ENCODE results near the gene SLC13A1.

The SLC13A1 gene, protein sequence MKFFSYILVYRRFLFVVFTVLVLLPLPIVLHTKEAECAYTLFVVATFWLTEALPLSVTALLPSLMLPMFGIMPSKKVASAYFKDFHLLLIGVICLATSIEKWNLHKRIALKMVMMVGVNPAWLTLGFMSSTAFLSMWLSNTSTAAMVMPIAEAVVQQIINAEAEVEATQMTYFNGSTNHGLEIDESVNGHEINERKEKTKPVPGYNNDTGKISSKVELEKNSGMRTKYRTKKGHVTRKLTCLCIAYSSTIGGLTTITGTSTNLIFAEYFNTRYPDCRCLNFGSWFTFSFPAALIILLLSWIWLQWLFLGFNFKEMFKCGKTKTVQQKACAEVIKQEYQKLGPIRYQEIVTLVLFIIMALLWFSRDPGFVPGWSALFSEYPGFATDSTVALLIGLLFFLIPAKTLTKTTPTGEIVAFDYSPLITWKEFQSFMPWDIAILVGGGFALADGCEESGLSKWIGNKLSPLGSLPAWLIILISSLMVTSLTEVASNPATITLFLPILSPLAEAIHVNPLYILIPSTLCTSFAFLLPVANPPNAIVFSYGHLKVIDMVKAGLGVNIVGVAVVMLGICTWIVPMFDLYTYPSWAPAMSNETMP

DNA sequence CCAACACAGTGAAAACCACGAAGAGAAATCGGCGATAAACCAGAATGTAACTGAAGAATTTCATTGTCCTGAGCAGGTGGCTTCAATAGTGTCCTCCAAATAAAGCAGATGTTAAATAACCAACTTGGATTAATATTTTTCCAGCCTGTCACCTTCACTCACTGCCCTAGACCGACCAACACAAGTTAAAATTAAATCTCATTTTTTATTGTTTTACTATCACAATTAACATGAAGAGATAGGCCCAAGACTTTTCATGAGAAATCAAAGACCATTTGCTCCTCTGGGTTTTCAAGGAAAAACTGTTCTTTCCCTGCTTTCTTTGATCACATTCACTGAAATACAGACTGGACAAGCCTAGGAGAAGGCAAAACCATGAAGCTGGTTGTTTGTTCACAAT, at the start of gene SLC13A1:
TSS of gene SLC13A1 (minus strand) at position 87 of the 400 bp plus-strand sequence. CDS start at position 64, 23 bp downstream.
- Mint-ChIP-seq H3K4me1 (no peaks in the 10 kb centered on the region), H3K36me3 (ENCODE audit: low read depth) (no peaks in the 10 kb centered on the region), H3K27me3 (ENCODE audit: low read depth) (no peaks in the 10 kb centered on the region), H3K4me3 (peak within 1 kb of the TSS in 1 of 3 experiments; percentile 56), H3K27ac (peak within 1 kb of the TSS; percentile 14 to 79 (median 36)), H3K9me3 (no peaks in the 10 kb centered on the region)
- TF ChIP-seq, protein P1, sequence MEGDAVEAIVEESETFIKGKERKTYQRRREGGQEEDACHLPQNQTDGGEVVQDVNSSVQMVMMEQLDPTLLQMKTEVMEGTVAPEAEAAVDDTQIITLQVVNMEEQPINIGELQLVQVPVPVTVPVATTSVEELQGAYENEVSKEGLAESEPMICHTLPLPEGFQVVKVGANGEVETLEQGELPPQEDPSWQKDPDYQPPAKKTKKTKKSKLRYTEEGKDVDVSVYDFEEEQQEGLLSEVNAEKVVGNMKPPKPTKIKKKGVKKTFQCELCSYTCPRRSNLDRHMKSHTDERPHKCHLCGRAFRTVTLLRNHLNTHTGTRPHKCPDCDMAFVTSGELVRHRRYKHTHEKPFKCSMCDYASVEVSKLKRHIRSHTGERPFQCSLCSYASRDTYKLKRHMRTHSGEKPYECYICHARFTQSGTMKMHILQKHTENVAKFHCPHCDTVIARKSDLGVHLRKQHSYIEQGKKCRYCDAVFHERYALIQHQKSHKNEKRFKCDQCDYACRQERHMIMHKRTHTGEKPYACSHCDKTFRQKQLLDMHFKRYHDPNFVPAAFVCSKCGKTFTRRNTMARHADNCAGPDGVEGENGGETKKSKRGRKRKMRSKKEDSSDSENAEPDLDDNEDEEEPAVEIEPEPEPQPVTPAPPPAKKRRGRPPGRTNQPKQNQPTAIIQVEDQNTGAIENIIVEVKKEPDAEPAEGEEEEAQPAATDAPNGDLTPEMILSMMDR (IDR thresholded peaks at IDR 0.05; ENCODE audit: unreplicated experiment in 3 of 3), result no peak

DNA sequence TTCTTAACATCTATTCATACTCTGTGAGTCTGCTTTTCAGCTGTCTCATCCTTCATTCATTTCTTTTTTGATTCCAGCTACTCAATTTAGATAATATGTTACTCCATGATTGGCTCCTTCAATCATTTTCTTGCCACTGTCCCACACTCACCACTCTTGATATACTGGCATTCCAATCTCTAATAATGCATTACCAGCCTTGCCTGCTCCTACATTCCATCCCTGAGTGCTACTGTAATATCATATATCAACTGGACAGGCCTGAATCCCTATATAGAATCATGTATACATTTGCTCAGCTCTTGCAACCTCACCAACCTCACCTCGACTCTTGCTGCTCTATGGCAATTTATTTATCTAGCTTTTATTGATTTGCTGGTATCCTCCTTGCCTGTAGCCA, 45.0 kb upstream of the SLC13A1 start:
- Mint-ChIP-seq H3K9me3 (no peaks in the 10 kb centered on the region), H3K4me3 (no peak overlapping the region), H3K27ac (peak overlapping the region in 1 of 3 experiments; percentile 26), H3K36me3 (ENCODE audit: low read depth) (no peaks in the 10 kb centered on the region), H3K4me1 (peaks cover 6% of the 10 kb centered on the region), H3K27me3 (ENCODE audit: low read depth) (no peaks in the 10 kb centered on the region)
- TF ChIP-seq, protein P1 (IDR thresholded peaks at IDR 0.05; ENCODE audit: unreplicated experiment in 3 of 3), result no peak

DNA sequence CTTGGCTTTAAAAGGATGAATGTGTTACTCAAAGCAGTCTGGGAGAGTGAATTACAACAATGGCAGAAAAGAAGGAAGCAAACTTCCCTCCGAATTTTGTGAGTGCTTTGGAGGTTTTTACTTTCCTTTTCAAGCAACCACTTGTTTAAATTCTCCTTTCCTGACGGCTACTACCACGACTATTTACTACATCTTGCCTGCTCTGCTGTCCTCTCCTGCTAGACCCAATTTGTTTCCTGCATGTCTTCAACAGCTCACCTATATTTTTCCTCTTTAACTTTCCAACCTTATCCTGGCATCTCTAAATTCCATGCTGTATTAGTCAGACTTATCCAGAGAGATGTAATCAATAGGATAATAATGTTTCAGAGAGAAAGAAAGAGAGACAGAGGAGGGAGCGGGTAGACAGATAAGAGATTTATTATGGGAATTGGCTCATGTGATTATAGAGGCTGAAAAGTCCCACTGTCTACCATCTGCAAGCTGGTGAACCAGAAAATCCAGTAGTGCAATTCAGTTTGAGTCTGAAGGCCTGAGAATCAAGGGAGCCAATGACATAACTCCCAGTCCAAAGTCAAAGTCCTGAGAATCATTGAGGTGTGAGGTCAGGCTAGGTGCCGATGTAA, 42.8 kb upstream of the SLC13A1 start:
- H3K36me3 Mint-ChIP-seq (ENCODE audit: low read depth), result no peaks in the 10 kb centered on the region
- H3K4me1 Mint-ChIP-seq, result peaks cover 6% of the 10 kb centered on the region
- TF ChIP-seq, protein P1 (IDR thresholded peaks at IDR 0.05; ENCODE audit: unreplicated experiment in 3 of 3), result no peak

DNA sequence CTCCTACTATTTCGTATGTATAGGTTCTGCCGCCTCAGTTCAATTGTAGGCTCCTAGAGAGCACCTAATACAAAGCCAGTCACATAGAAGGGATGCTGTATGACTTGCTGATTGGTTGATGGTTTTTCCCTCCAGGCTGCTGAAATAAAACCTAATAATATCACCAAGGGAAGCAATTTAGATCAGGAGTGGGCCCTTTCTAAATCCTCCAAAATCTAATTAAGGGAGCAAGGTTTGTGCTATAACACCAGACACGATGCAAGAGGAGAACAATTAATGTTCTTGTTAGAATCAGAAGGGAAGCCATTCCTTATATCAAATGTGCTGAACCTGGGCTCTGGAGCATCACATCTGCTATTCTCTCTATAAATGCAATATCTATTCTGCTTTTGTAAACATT, 42.0 kb upstream of the SLC13A1 start:
- H3K4me3 Mint-ChIP-seq, result no peak overlapping the region
- H3K4me1 Mint-ChIP-seq, result peaks cover 6% of the 10 kb centered on the region
- H3K36me3 Mint-ChIP-seq (ENCODE audit: low read depth), result no peaks in the 10 kb centered on the region
- TF ChIP-seq, protein P1 (IDR thresholded peaks at IDR 0.05; ENCODE audit: unreplicated experiment in 3 of 3), result no peak
- no peaks in the 10 kb centered on the region for H3K9me3 Mint-ChIP-seq
- peaks cover 3% of the 10 kb centered on the region for H3K27me3 Mint-ChIP-seq (ENCODE audit: low read depth)
- H3K27ac Mint-ChIP-seq, result no peak overlapping the region

More for the DNA sequence above, 42.8 kb upstream of the SLC13A1 start:
- H3K27me3 Mint-ChIP-seq (ENCODE audit: low read depth), result no peaks in the 10 kb centered on the region
- H3K4me3 Mint-ChIP-seq, result no peak overlapping the region
- H3K27ac Mint-ChIP-seq, result no peak overlapping the region
- H3K9me3 Mint-ChIP-seq, result no peaks in the 10 kb centered on the region

DNA sequence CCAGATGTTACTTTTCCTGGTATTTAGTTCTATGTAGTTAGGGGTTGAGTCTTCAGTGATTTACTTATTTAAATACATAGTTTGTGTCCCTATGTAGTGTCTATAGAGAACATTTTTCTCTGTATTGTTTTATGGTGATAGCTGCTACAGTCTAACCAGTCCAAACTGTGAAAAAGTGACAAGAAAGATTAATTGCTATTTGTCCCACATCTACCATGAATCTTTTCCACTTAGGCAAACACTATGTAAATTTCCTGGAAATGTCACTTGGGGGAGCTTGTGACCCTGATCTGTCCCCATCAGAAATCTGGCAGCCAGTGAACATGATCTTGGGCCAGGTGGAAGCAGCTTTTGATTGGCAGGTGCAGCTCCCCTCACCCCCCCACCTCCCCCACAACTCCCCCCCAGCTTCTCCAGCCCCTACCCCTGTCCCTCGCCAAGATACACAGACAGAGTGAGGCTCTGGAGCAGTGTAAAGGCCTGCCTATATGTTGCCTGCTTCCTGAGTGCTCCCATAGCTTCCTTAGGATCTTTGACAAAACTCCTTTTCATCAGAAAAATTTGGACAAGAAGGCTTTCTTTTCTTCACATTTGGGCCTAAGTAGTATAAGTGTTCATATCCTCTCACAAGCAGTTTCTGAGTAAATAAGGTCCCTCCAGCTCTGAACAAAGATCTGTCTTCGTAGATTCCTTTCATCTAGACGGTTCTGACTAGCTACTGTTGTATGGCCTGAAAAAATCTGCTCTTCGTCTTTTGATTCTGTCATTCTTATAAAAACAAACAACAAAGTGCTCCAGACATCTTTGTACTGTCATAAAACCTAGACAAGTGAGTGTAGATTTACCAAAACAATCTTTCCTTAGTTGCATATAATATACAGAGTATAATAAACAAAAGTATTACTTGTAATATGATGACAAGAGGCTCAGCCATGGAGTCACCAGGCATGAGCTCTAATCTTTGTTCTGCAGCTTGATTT, 31.5 kb upstream of the SLC13A1 start:
- H3K27me3 Mint-ChIP-seq (ENCODE audit: low read depth), result peaks cover 3% of the 10 kb centered on the region
- no peak overlapping the region for H3K4me3 Mint-ChIP-seq
- peaks cover 24% of the 10 kb centered on the region for H3K4me1 Mint-ChIP-seq
- H3K9me3 Mint-ChIP-seq, result peaks cover 2% of the 10 kb centered on the region
- no peaks in the 10 kb centered on the region for H3K36me3 Mint-ChIP-seq (ENCODE audit: low read depth)
- H3K27ac Mint-ChIP-seq, result peak overlapping the region; percentile 74 to 91 (median 80)
- TF ChIP-seq, protein P1 (IDR thresholded peaks at IDR 0.05; ENCODE audit: unreplicated experiment in 3 of 3), result no peak
